GM12878 (cell line): ENCODE data around the gene MACROD2. TPM values are rescaled to one million over a fixed set of nuclear protein-coding genes. Genes with fewer than 3 reads are reported as not detected.

Experiments
- ATAC-seq: fragments of 200-7000 bp; cut with Tn5 transposase; 3 replicates; pipeline ENCODE4 v1.9.1; 2020; ENCODE audit warnings: mild to moderate bottlenecking, moderate library complexity
- BruUV-seq: library from RNA; stranded (reverse); fragments of 400-500 nt; replicated peaks from 2 replicates; lab custom pipeline; 2021; lab: Mats Ljungman, UMichigan
- CTCF ChIA-PET: fragments of 300-600 bp; sonication (Branson Sonifier 250); formaldehyde crosslinking; extraction: SDS; loops from one replicate; lab custom pipeline; 2021; ENCODE audit warnings: inconsistent platforms; lab: Yijun Ruan, JAX
- POLR2A ChIA-PET: fragments of 350-600 bp; formaldehyde crosslinking; extraction: SDS; loops from one replicate; lab custom pipeline; 2021; ENCODE audit warnings: inconsistent platforms; lab: Charles Lee
- RAD21 ChIA-PET: fragments of 300-600 bp; sonication (Branson Sonifier 250); formaldehyde crosslinking; loops from one replicate; lab custom pipeline; 2023; ENCODE audit warnings: antibody characterized with exemption; ENCODE audit not compliant: unreplicated experiment; lab: Charles Lee
- SMC1A ChIA-PET: fragments of 300-600 bp; sonication (Branson Sonifier 250); formaldehyde crosslinking; loops from one replicate; lab custom pipeline; 2023; ENCODE audit not compliant: unreplicated experiment, uncharacterized antibody; lab: Charles Lee
- DNase-seq: peaks from one replicate; pipeline ENCODE4 v3.0.0-alpha.2; 2011; ENCODE audit warnings: low read depth, low spot score
- FAIRE-seq: peaks from 3 replicates; lab custom pipeline; 2011; peaks lifted over from hg19 to GRCh38; lab: Jason Lieb, UNC
- H2AFZ ChIP-seq: 2 replicates; pipeline ENCODE4 v1.6.0; 2011; ENCODE audit warnings: low read depth, low read length, control low read depth; ENCODE audit not compliant: control insufficient read depth
- H3K27ac ChIP-seq: 2 replicates; pipeline ENCODE4 v1.5.1; 2011; ENCODE audit warnings: control low read depth; ENCODE audit not compliant: control insufficient read depth, insufficient read depth
- H3K27me3 ChIP-seq, 2 experiments: replicated peaks in 1 of 2; 2 replicates each; pipeline versions ENCODE4 v1.6.0 to v1.6.1; 2011; ENCODE audit warnings: low read length in 1 of 2; ENCODE audit not compliant: control insufficient read depth in 2 of 2, insufficient read depth in 2 of 2
- H3K36me3 ChIP-seq, 2 experiments: 2 replicates each; pipeline ENCODE4 v1.5.1; 2011; ENCODE audit warnings: low read length in 1 of 2; ENCODE audit not compliant: control insufficient read depth in 2 of 2, insufficient read depth in 2 of 2
- H3K4me1 ChIP-seq: 2 replicates; pipeline ENCODE4 v1.6.1; 2011; ENCODE audit warnings: mild to moderate bottlenecking, low read length, moderate library complexity, mixed read lengths; ENCODE audit not compliant: control insufficient read depth, insufficient read depth
- H3K4me2 ChIP-seq: 2 replicates; pipeline ENCODE4 v1.6.0; 2011; ENCODE audit warnings: control low read depth; ENCODE audit not compliant: control insufficient read depth, insufficient read depth
- H3K4me3 ChIP-seq: fragments of 200-600 bp; sonication (generic); 2 replicates; pipeline ENCODE4 v1.5.1; 2016
- H3K79me2 ChIP-seq: 2 replicates; pipeline ENCODE4 v1.6.0; 2011; ENCODE audit warnings: low read length; ENCODE audit not compliant: control insufficient read depth, insufficient read depth
- H3K9ac ChIP-seq: 2 replicates; pipeline ENCODE4 v1.8.0; 2011; ENCODE audit warnings: low read length, control low read depth, mixed read lengths; ENCODE audit not compliant: control insufficient read depth, insufficient read depth
- H3K9me3 ChIP-seq: replicated peaks from 3 replicates; pipeline ENCODE4 v1.5.1; 2011; ENCODE audit warnings: mild to moderate bottlenecking, low read length; ENCODE audit not compliant: control insufficient read depth, insufficient read depth
- H4K20me1 ChIP-seq: 2 replicates; pipeline ENCODE4 v1.6.0; 2011; ENCODE audit not compliant: control insufficient read depth, insufficient read depth
- EED ChIP-seq: sonication (generic); IDR thresholded peaks from 2 replicates; pipeline ENCODE4 v1.6.1; 2016; ENCODE audit warnings: antibody characterized with exemption, low read depth
- JUNB ChIP-seq: IDR thresholded peaks from 2 replicates; pipeline ENCODE4 v1.6.1; 2016; ENCODE audit warnings: antibody characterized with exemption, mild to moderate bottlenecking
- NBN ChIP-seq: fragments of 450-650 bp; IDR thresholded peaks from 2 replicates; pipeline ENCODE4 v1.6.1; 2016
- REST ChIP-seq: IDR thresholded peaks from 2 replicates; pipeline ENCODE4 v1.6.1; 2012; ENCODE audit warnings: mild to moderate bottlenecking, low read depth, low read length
- RUNX3 ChIP-seq: IDR thresholded peaks from 2 replicates; pipeline ENCODE4 v1.6.1; 2012; ENCODE audit warnings: low read length, inconsistent platforms
- SP1 ChIP-seq: IDR thresholded peaks from one replicate; pipeline ENCODE4 v1.6.1; 2011; ENCODE audit warnings: low read depth, low read length
- SRF ChIP-seq, 2 experiments: IDR thresholded peaks; 2 replicates each; pipeline ENCODE4 v1.6.1; 2011; ENCODE audit warnings: low read depth in 2 of 2, low read length in 2 of 2, mild to moderate bottlenecking in 1 of 2, moderate library complexity in 1 of 2
- YBX1 ChIP-seq: fragments of 450-650 bp; IDR thresholded peaks from 2 replicates; pipeline ENCODE4 v1.6.1; 2016; ENCODE audit warnings: antibody characterized with exemption
- ZNF592 ChIP-seq: fragments of 450-650 bp; IDR thresholded peaks from 2 replicates; pipeline ENCODE4 v1.6.1; 2017; ENCODE audit warnings: mild to moderate bottlenecking, moderate library complexity
- ZZZ3 ChIP-seq: IDR thresholded peaks from 2 replicates; pipeline ENCODE4 v1.6.1; 2011; ENCODE audit warnings: low read depth; ENCODE audit not compliant: control insufficient read depth, insufficient read length
- WGBS: methylation state at CpG from one replicate; pipeline ENCODE4 v1.1.6; 2016; ENCODE audit warnings: low lambda C conversion rate; ENCODE audit not compliant: insufficient replicate concordance, insufficient coverage; ENCODE audit errors: missing lambda C conversion rate; 5-methylcytosine and 5-hydroxymethylcytosine counted together
- in situ Hi-C: fragments of 300-500 bp; cut with MboI; formaldehyde crosslinking; loops from 9 replicates; pipeline ENCODE4 v1.14.3; 2018; ENCODE audit warnings: mixed read lengths
- intact Hi-C: fragments of 100-400 bp; cut with micrococcal nuclease; formaldehyde crosslinking; loops from one replicate; pipeline ENCODE4 v1.14.2; 2022; ENCODE audit not compliant: unreplicated experiment
- polyA plus RNA-seq, 11 experiments: library from polyadenylated mRNA; depleted of rRNA in 4 of 11; unstranded in 6 of 11; stranded (reverse) in 5 of 11; fragments of >200 nt; fragmentation: Nextera tagmentation in 4 of 11; fragmentation: Illumina TruSeq in 1 of 11; extraction: Ambion mirVana in 4 of 11; extraction: Trizol in 1 of 11; gene quantifications; 1 replicate in 1 of 11; 2 replicates in 10 of 11; pipeline versions ENCODE4 v1.2.1 to v1.2.3, GENCODE V29; 2011 to 2016; ENCODE audit warnings: inconsistent platforms in 2 of 11, missing spikeins in 2 of 11, low read depth in 1 of 11
- total RNA-seq, 4 experiments: library from RNA; depleted of rRNA in 3 of 4; stranded (reverse); fragments of >200 nt in 3 of 4; fragmentation: Illumina TruSeq in 1 of 4; extraction: Trizol in 1 of 4; gene quantifications; 2 replicates each; pipeline versions ENCODE4 v1.2.1 to v1.2.3, GENCODE V29; 2013 to 2021
- TF ChIP-seq, protein P1 (sequence below): fragments of 450-650 bp; formaldehyde crosslinking; IDR thresholded peaks from 2 replicates; pipeline ENCODE4 v1.4.0; 2022; ENCODE audit warnings: mild to moderate bottlenecking, moderate library complexity

Gene MACROD2
- total and polyA plus RNA-seq, 10 of the 15 experiments (the other 5 are each of a cell fraction or from before 2014, with no cell fraction given): 1.1 to 21.5 (median 2.2) TPM

- TF ChIP-seq, protein P1, sequence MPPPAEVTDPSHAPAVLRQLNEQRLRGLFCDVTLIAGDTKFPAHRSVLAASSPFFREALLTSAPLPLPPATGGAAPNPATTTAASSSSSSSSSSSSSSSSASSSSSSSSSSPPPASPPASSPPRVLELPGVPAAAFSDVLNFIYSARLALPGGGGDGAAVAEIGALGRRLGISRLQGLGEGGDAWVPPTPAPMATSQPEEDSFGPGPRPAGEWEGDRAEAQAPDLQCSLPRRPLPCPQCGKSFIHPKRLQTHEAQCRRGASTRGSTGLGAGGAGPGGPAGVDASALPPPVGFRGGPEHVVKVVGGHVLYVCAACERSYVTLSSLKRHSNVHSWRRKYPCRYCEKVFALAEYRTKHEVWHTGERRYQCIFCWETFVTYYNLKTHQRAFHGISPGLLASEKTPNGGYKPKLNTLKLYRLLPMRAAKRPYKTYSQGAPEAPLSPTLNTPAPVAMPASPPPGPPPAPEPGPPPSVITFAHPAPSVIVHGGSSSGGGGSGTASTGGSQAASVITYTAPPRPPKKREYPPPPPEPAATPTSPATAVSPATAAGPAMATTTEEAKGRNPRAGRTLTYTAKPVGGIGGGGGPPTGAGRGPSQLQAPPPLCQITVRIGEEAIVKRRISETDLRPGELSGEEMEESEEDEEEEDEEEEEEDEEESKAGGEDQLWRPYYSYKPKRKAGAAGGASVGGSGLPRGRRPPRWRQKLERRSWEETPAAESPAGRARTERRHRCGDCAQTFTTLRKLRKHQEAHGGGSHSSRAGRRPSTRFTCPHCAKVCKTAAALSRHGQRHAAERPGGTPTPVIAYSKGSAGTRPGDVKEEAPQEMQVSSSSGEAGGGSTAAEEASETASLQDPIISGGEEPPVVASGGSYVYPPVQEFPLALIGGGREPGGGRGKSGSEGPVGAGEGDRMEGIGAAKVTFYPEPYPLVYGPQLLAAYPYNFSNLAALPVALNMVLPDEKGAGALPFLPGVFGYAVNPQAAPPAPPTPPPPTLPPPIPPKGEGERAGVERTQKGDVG (CRISPR knock-in tag): no peak
- TF ChIP-seq EED: no peak
These were observed 821.2 kb downstream of the MACROD2 start (continued) for GRCh38 chr20:14816471-14816870.

GRCh38 chr20:14817101-14817500 is 821.8 kb downstream of the MACROD2 start:
- ChIA-PET RAD21 (no interaction called here), SMC1A (no interaction called here), POLR2A (no interaction called here)
- in situ Hi-C loops: no loop called here
- Histone ChIP-seq H3K27me3 (no peaks in the 10 kb centered on the region), H3K4me1 (no peaks in the 10 kb centered on the region), H3K36me3 (no peaks in the 10 kb centered on the region), H3K9me3 (no peaks in the 10 kb centered on the region; the same call in 2 of the 3 replicates)
- no peak for FAIRE-seq
- no peak for ATAC-seq
- TF ChIP-seq SRF (IDR thresholded peaks at IDR 0.05; ENCODE audit: low read depth in 2 of 2, low read length in 2 of 2) (no peak), REST (no peak), ZZZ3 (no peak), NBN (no peak), RUNX3 (no peak), YBX1 (no peak), JUNB (no peak), SP1 (no peak), ZNF592 (no peak)
- TF ChIP-seq, all 136 proteins: peak for 0
- BruUV-seq: no TSS peak
- Histone ChIP-seq H4K20me1 (no peaks in the 10 kb centered on the region), H3K4me2 (no peak overlapping the region), H2AFZ (no peak overlapping the region), H3K4me3 (no peak overlapping the region), H3K27ac (no peak overlapping the region), H3K9ac (no peak overlapping the region), H3K79me2 (no peaks in the 10 kb centered on the region)
- intact Hi-C loops: no loop called here
- DNase-seq: no peak
- WGBS: 59% methylated on average over 3 of the region's 3 CpGs
- CTCF ChIA-PET: no interaction called here
